Measurements from ENCODE around the gene STK38. TPM values are rescaled to one million over a fixed set of nuclear protein-coding genes. Genes with fewer than 3 reads are reported as not detected.
A peak's percentile ranks its signal among the peaks of the same experiment; 100 is the strongest.

STK38 gene
- total and polyA plus RNA-seq, 9 of the 15 experiments (the other 6 are each of a cell fraction or from before 2014, with no cell fraction given): 5.7 to 28.7 (median 19.5) TPM

DNA sequence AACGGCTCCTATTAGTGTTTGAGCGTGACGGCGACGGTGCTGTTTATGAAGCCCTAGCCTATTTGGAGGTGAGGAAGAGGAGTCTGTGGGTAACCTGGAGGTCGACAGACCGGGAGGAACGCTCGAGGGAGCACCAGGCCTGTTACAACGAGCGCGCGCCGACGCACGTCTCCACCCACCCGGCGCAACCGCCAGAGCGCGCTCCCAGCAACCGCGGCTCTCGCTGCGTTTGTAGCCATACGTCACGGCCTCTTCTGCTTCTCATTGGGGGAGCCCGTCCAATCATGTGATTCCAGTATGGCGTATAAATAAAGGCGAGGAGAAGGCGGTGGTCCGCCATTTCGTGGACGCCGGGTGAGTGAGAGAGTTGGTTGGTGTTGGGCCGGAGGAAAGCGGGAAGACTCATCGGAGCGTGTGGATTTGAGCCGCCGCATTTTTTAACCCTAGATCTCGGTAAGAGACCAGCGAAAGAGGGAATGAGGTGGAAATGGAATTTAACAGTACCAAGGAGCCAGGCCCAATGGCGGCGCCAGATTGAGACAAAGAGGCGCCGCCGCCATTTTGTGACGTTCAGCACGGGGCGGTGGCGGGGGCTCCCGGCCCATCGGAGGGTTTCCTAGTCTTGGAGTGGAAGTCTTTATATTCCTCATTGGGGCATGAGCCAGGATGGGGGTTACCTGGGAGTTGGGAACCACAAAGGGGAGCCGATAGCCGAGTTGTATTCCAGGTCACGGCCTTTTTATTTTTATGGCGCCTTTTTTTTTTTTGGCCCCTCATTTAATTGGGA, 46.9 kb upstream of the STK38 start, which contains the start of gene SRSF3 (continued):
- TF ChIP-seq BCOR (IDR thresholded peaks at IDR 0.05) (peak; percentile 64), PRPF4 (IDR thresholded peaks at IDR 0.05; ENCODE audit: insufficient read depth, low read depth, low read length, poor library complexity, severe bottlenecking) (peak; percentile 97), ZNF143 (CRISPR knock-in tag; IDR thresholded peaks at IDR 0.05) (no peak; the same call in 1 of the 2 replicates), FOXM1 (IDR thresholded peaks at IDR 0.05; ENCODE audit: low read depth) (peak; percentile 62), FOXM1 (CRISPR knock-in tag; IDR thresholded peaks at IDR 0.05; ENCODE audit: low read depth) (no peak; the same call in 1 of the 2 replicates), FOXJ2 (tag; IDR thresholded peaks at IDR 0.05) (peak; percentile 63), DPF2 (IDR thresholded peaks at IDR 0.05) (peak; percentile 52; the same call in 1 of the 2 replicates), ZNF586 (CRISPR knock-in tag; conservative IDR thresholded peaks at IDR 0.05) (0 out of 2 replicates have a peak, but pooled peaks have one; percentile 20), ZFP30 (CRISPR knock-in tag; IDR thresholded peaks at IDR 0.05; ENCODE audit: borderline replicate concordance) (peak; percentile 67; the same call in 1 of the 2 replicates), ZNF12 (CRISPR knock-in tag; IDR thresholded peaks at IDR 0.05) (no peak; the same call in 1 of the 2 replicates), NR2F6 (CRISPR knock-in tag; IDR thresholded peaks at IDR 0.05) (0 out of 2 replicates have a peak, but pooled peaks have one; percentile 30), NFE2L1 (tag; IDR thresholded peaks at IDR 0.05; ENCODE audit: borderline replicate concordance, low read depth) (no peak), TBL1XR1 (IDR thresholded peaks at IDR 0.05; ENCODE audit: low read length in 2 of 2) (peak; percentile 52 to 88; a peak in 3 of 4 replicates), FOXA1 (IDR thresholded peaks at IDR 0.05; ENCODE audit: borderline replicate concordance) (no peak), TFAM (CRISPR knock-in tag; conservative IDR thresholded peaks at IDR 0.05) (no peak), NFYB (IDR thresholded peaks at IDR 0.05; ENCODE audit: extremely low read depth, insufficient read length) (peak; percentile 92), FOXA3 (CRISPR knock-in tag; conservative IDR thresholded peaks at IDR 0.05 in 1 of 2, IDR thresholded peaks at IDR 0.05 in 1 of 2) (peak in 1 of 2 experiments; percentile 52; a peak in 1 of 4 replicates)
- TF ChIP-seq, protein P1, sequence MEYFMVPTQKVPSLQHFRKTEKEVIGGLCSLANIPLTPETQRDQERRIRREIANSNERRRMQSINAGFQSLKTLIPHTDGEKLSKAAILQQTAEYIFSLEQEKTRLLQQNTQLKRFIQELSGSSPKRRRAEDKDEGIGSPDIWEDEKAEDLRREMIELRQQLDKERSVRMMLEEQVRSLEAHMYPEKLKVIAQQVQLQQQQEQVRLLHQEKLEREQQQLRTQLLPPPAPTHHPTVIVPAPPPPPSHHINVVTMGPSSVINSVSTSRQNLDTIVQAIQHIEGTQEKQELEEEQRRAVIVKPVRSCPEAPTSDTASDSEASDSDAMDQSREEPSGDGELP (CRISPR knock-in tag; IDR thresholded peaks at IDR 0.05; ENCODE audit: borderline replicate concordance): peak; percentile 85
- TF ChIP-seq, protein P2, sequence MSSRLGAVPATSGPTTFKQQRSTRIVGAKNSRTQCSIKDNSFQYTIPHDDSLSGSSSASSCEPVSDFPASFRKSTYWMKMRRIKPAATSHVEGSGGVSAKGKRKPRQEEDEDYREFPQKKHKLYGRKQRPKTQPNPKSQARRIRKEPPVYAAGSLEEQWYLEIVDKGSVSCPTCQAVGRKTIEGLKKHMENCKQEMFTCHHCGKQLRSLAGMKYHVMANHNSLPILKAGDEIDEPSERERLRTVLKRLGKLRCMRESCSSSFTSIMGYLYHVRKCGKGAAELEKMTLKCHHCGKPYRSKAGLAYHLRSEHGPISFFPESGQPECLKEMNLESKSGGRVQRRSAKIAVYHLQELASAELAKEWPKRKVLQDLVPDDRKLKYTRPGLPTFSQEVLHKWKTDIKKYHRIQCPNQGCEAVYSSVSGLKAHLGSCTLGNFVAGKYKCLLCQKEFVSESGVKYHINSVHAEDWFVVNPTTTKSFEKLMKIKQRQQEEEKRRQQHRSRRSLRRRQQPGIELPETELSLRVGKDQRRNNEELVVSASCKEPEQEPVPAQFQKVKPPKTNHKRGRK (tag; IDR thresholded peaks at IDR 0.05): no peak
- TF ChIP-seq, protein P3, sequence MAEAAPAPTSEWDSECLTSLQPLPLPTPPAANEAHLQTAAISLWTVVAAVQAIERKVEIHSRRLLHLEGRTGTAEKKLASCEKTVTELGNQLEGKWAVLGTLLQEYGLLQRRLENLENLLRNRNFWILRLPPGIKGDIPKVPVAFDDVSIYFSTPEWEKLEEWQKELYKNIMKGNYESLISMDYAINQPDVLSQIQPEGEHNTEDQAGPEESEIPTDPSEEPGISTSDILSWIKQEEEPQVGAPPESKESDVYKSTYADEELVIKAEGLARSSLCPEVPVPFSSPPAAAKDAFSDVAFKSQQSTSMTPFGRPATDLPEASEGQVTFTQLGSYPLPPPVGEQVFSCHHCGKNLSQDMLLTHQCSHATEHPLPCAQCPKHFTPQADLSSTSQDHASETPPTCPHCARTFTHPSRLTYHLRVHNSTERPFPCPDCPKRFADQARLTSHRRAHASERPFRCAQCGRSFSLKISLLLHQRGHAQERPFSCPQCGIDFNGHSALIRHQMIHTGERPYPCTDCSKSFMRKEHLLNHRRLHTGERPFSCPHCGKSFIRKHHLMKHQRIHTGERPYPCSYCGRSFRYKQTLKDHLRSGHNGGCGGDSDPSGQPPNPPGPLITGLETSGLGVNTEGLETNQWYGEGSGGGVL (CRISPR knock-in tag; IDR thresholded peaks at IDR 0.05): no peak
- TF ChIP-seq, protein P4, sequence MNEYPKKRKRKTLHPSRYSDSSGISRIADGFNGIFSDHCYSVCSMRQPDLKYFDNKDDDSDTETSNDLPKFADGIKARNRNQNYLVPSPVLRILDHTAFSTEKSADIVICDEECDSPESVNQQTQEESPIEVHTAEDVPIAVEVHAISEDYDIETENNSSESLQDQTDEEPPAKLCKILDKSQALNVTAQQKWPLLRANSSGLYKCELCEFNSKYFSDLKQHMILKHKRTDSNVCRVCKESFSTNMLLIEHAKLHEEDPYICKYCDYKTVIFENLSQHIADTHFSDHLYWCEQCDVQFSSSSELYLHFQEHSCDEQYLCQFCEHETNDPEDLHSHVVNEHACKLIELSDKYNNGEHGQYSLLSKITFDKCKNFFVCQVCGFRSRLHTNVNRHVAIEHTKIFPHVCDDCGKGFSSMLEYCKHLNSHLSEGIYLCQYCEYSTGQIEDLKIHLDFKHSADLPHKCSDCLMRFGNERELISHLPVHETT (CRISPR knock-in tag; conservative IDR thresholded peaks at IDR 0.05 in 1 of 2, IDR thresholded peaks at IDR 0.05 in 1 of 2): peak in 1 of 2 experiments; percentile 86; a peak in 1 of 4 replicates

All from K562 (cell line).